Neural cell (in vitro differentiated cells): ENCODE measurements around the gene PRRT3. TPM values are rescaled to one million over a fixed set of nuclear protein-coding genes. Genes with fewer than 3 reads are reported as not detected.

Source experiments
- H2AFZ ChIP-seq: fragments of 200-600, 300-800 bp; sonication (generic), shearing (Covaris generic); 2 replicates; pipeline ENCODE4 v1.6.0; 2014; ENCODE audit warnings: low read depth, mild to moderate bottlenecking, antibody characterized with exemption, low read length, moderate library complexity
- H3F3A ChIP-seq: fragments of 200-600 bp; shearing (Covaris generic); 2 replicates; pipeline ENCODE4 v1.6.1; 2016; ENCODE audit warnings: mild to moderate bottlenecking, moderate library complexity, mixed read lengths, antibody characterized with exemption, low read length; ENCODE audit not compliant: insufficient read depth, poor library complexity, severe bottlenecking
- H3K27ac ChIP-seq: fragments of 200-600, 300-800 bp; sonication (generic), shearing (Covaris generic); 2 replicates; pipeline ENCODE4 v1.5.1; 2014; ENCODE audit warnings: mild to moderate bottlenecking, low read length, moderate library complexity
- H3K27me3 ChIP-seq: fragments of 300-800, 200-600 bp; sonication (generic), shearing (Covaris generic); 2 replicates; pipeline ENCODE4 v1.6.0; 2014; ENCODE audit warnings: mild to moderate bottlenecking, low read depth, low read length, moderate library complexity; ENCODE audit not compliant: insufficient read depth
- H3K36me3 ChIP-seq: fragments of 300-800, 200-600 bp; sonication (generic), shearing (Covaris generic); 2 replicates; pipeline ENCODE4 v1.5.1; 2014; ENCODE audit warnings: mild to moderate bottlenecking, antibody characterized with exemption, low read length, moderate library complexity; ENCODE audit not compliant: insufficient read depth
- H3K4me2 ChIP-seq: fragments of 300-800, 200-600 bp; sonication (generic), shearing (Covaris generic); 2 replicates; pipeline ENCODE4 v1.6.0; 2014; ENCODE audit warnings: mild to moderate bottlenecking, low read length
- H3K4me3 ChIP-seq: fragments of 300-800, 200-600 bp; sonication (generic), shearing (Covaris generic); 2 replicates; pipeline ENCODE4 v1.5.1; 2014; ENCODE audit warnings: mild to moderate bottlenecking, low read length, moderate library complexity
- H3K79me2 ChIP-seq: fragments of 200-600 bp; shearing (Covaris generic); replicated peaks from 2 replicates; pipeline ENCODE4 v1.6.0; 2014; ENCODE audit warnings: mild to moderate bottlenecking, low read length, moderate library complexity; ENCODE audit not compliant: insufficient read depth
- H3K9ac ChIP-seq: fragments of 300-800, 200-600 bp; sonication (generic), shearing (Covaris generic); 2 replicates; pipeline ENCODE4 v1.6.1; 2016; ENCODE audit warnings: mild to moderate bottlenecking, low read length, mixed read lengths
- H3K9me2 ChIP-seq: fragments of 200-600 bp; shearing (Covaris generic); 2 replicates; pipeline ENCODE4 v1.6.1; 2016; ENCODE audit warnings: mild to moderate bottlenecking, low read length, mixed read lengths; ENCODE audit not compliant: insufficient read depth
- H3K9me3 ChIP-seq: fragments of 200-600, 300-800 bp; sonication (generic), shearing (Covaris generic); 2 replicates; pipeline ENCODE4 v1.6.1; 2016; ENCODE audit warnings: mild to moderate bottlenecking, mixed run types, low read length, moderate library complexity, mixed read lengths
- H4K20me1 ChIP-seq: fragments of 200-600 bp; shearing (Covaris generic); 2 replicates; pipeline ENCODE4 v1.6.1; 2016; ENCODE audit warnings: mild to moderate bottlenecking, mixed run types; ENCODE audit not compliant: insufficient read depth
- CTCF ChIP-seq: fragments of 450-650 bp; IDR thresholded peaks from 2 replicates; pipeline ENCODE4 v1.5.1; 2014; ENCODE audit warnings: antibody characterized with exemption, mild to moderate bottlenecking, moderate library complexity; ENCODE audit not compliant: poor library complexity, severe bottlenecking
- EP300 ChIP-seq: fragments of 450-650 bp; conservative IDR thresholded peaks from 2 replicates; pipeline ENCODE4 v1.6.1; 2014; ENCODE audit warnings: antibody characterized with exemption, mild to moderate bottlenecking, moderate library complexity; ENCODE audit not compliant: poor library complexity, severe bottlenecking
- EZH2 ChIP-seq: fragments of 200-600, 300-800 bp; shearing (Covaris generic), sonication (generic); IDR thresholded peaks from 2 replicates; pipeline ENCODE4 v1.6.1; 2014; ENCODE audit warnings: antibody characterized with exemption, low read length, borderline replicate concordance, mild to moderate bottlenecking; ENCODE audit not compliant: insufficient read depth, poor library complexity, severe bottlenecking
- MXI1 ChIP-seq: fragments of 450-650 bp; conservative IDR thresholded peaks from 2 replicates; pipeline ENCODE4 v1.6.1; 2014; ENCODE audit warnings: antibody characterized with exemption, mild to moderate bottlenecking; ENCODE audit not compliant: poor library complexity, severe bottlenecking
- POLR2AphosphoS5 ChIP-seq: IDR thresholded peaks from 2 replicates; pipeline ENCODE4 v1.6.1; 2012
- RAD21 ChIP-seq: fragments of 450-650 bp; conservative IDR thresholded peaks from 2 replicates; pipeline ENCODE4 v1.6.1; 2014; ENCODE audit warnings: antibody characterized with exemption, mild to moderate bottlenecking, moderate library complexity
- SMC3 ChIP-seq: fragments of 450-650 bp; conservative IDR thresholded peaks from 2 replicates; pipeline ENCODE4 v1.6.1; 2014; ENCODE audit warnings: antibody characterized with exemption, mild to moderate bottlenecking, moderate library complexity; ENCODE audit not compliant: poor library complexity
- TAF1 ChIP-seq: IDR thresholded peaks from 2 replicates; pipeline ENCODE4 v1.6.1; 2012; ENCODE audit warnings: low read depth
- polyA plus RNA-seq: library from polyadenylated mRNA; depleted of rRNA; stranded (reverse); fragments of >200 nt; gene quantifications from 2 replicates; pipeline ENCODE4 v1.2.3, GENCODE V29; 2014
- TF ChIP-seq, protein P1 (sequence below): IDR thresholded peaks from 2 replicates; pipeline ENCODE4 v1.6.1; 2012; ENCODE audit warnings: borderline replicate concordance

Gene PRRT3
- polyA plus RNA-seq, 1 donor from 2014 or later: 2.9 TPM

GRCh38 chr3:9909221-9910013 lies 42.8 kb downstream of the PRRT3 start:
- H3F3A ChIP-seq: no peaks in the 10 kb centered on the region
- no peak overlapping the region for H3K9ac ChIP-seq
- no peak overlapping the region for H3K27ac ChIP-seq
- no peak overlapping the region for H3K4me3 ChIP-seq
- H3K36me3 ChIP-seq: no peaks in the 10 kb centered on the region
- no peak overlapping the region for H2AFZ ChIP-seq
- no peaks in the 10 kb centered on the region for H4K20me1 ChIP-seq
- no peak overlapping the region for H3K4me2 ChIP-seq
- H3K27me3 ChIP-seq: peaks cover 2% of the 10 kb centered on the region
- TF ChIP-seq TAF1 (no peak), MXI1 (no peak), POLR2AphosphoS5 (no peak), RAD21 (no peak)
- TF ChIP-seq, protein P1, sequence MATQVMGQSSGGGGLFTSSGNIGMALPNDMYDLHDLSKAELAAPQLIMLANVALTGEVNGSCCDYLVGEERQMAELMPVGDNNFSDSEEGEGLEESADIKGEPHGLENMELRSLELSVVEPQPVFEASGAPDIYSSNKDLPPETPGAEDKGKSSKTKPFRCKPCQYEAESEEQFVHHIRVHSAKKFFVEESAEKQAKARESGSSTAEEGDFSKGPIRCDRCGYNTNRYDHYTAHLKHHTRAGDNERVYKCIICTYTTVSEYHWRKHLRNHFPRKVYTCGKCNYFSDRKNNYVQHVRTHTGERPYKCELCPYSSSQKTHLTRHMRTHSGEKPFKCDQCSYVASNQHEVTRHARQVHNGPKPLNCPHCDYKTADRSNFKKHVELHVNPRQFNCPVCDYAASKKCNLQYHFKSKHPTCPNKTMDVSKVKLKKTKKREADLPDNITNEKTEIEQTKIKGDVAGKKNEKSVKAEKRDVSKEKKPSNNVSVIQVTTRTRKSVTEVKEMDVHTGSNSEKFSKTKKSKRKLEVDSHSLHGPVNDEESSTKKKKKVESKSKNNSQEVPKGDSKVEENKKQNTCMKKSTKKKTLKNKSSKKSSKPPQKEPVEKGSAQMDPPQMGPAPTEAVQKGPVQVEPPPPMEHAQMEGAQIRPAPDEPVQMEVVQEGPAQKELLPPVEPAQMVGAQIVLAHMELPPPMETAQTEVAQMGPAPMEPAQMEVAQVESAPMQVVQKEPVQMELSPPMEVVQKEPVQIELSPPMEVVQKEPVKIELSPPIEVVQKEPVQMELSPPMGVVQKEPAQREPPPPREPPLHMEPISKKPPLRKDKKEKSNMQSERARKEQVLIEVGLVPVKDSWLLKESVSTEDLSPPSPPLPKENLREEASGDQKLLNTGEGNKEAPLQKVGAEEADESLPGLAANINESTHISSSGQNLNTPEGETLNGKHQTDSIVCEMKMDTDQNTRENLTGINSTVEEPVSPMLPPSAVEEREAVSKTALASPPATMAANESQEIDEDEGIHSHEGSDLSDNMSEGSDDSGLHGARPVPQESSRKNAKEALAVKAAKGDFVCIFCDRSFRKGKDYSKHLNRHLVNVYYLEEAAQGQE: no peak
- H3K9me3 ChIP-seq: no peaks in the 10 kb centered on the region
- H3K9me2 ChIP-seq: no peaks in the 10 kb centered on the region
- H3K79me2 ChIP-seq: no peaks in the 10 kb centered on the region

- Histone ChIP-seq H3K4me3 (no peak overlapping the region), H3K27me3 (no peaks in the 10 kb centered on the region), H3K9me3 (no peaks in the 10 kb centered on the region), H3K27ac (no peak overlapping the region), H3K79me2 (no peaks in the 10 kb centered on the region), H3K9ac (no peak overlapping the region), H3K4me2 (no peak overlapping the region), H3K9me2 (no peaks in the 10 kb centered on the region), H4K20me1 (no peaks in the 10 kb centered on the region), H3K36me3 (no peaks in the 10 kb centered on the region), H2AFZ (no peak overlapping the region), H3F3A (no peaks in the 10 kb centered on the region)
- no peak for TF ChIP-seq POLR2AphosphoS5
- TF ChIP-seq EP300: no peak
- TF ChIP-seq EZH2: no peak
- TF ChIP-seq, protein P1: no peak
- no peak for TF ChIP-seq RAD21
- TF ChIP-seq MXI1: no peak
- no peak for TF ChIP-seq SMC3
- no peak for TF ChIP-seq CTCF
- TF ChIP-seq TAF1: no peak
These were observed 43.9 kb downstream of the PRRT3 start for GRCh38 chr3:9908286-9908685.
